Mesenchymal stem cell (in vitro differentiated cells and primary cell): ENCODE data around the gene ZNF385C.

Experiments
- DNase-seq: peaks from one replicate; pipeline ENCODE4 v3.0.0-alpha.2; 2013
- H2AFZ ChIP-seq: one replicate; pipeline ENCODE4 v1.6.1; 2013; ENCODE audit warnings: low read depth, mild to moderate bottlenecking, control low read depth, inconsistent platforms, low read length, moderate library complexity
- H2AK5ac ChIP-seq: 2 replicates; pipeline ENCODE4 v1.6.1; 2013; ENCODE audit warnings: low read length, moderate library complexity, mild to moderate bottlenecking, inconsistent platforms; ENCODE audit not compliant: severe bottlenecking
- H2BK120ac ChIP-seq: one replicate; pipeline ENCODE4 v1.6.1; 2013; ENCODE audit warnings: low read depth, mild to moderate bottlenecking, inconsistent platforms, low read length, moderate library complexity
- H2BK12ac ChIP-seq, 2 experiments: one replicate each; pipeline ENCODE4 v1.6.1; 2013; ENCODE audit warnings: inconsistent platforms in 2 of 2, low read length in 2 of 2, mild to moderate bottlenecking in 2 of 2, moderate library complexity in 2 of 2, control low read depth in 1 of 2
- H2BK15ac ChIP-seq: one replicate; pipeline ENCODE4 v1.6.1; 2013; ENCODE audit warnings: mild to moderate bottlenecking, low read depth, inconsistent platforms; ENCODE audit not compliant: poor library complexity, severe bottlenecking
- H2BK5ac ChIP-seq: 2 replicates; pipeline ENCODE4 v1.6.1; 2013; ENCODE audit warnings: low read depth, mild to moderate bottlenecking, low read length, control low read depth, inconsistent platforms; ENCODE audit not compliant: poor library complexity, severe bottlenecking
- H3K14ac ChIP-seq, 2 experiments: one replicate each; pipeline ENCODE4 v1.6.1; 2013; ENCODE audit warnings: inconsistent platforms in 2 of 2, low read length in 2 of 2, control low read depth in 1 of 2, mild to moderate bottlenecking in 1 of 2, moderate library complexity in 1 of 2
- H3K18ac ChIP-seq, 2 experiments: one replicate each; pipeline ENCODE4 v1.6.1; 2013; ENCODE audit warnings: inconsistent platforms in 2 of 2, low read length in 2 of 2, control low read depth in 1 of 2, low read depth in 1 of 2, mild to moderate bottlenecking in 1 of 2
- H3K23ac ChIP-seq, 2 experiments: one replicate each; pipeline ENCODE4 v1.6.1; 2013; ENCODE audit warnings: inconsistent platforms in 2 of 2, low read length in 2 of 2, mild to moderate bottlenecking in 2 of 2, moderate library complexity in 2 of 2, control low read depth in 1 of 2
- H3K27ac ChIP-seq: 2 replicates; pipeline ENCODE4 v1.5.1; 2013; ENCODE audit warnings: mild to moderate bottlenecking, moderate library complexity, low read length, control low read depth, inconsistent platforms; ENCODE audit not compliant: poor library complexity, severe bottlenecking
- H3K27me3 ChIP-seq, 2 experiments: 2 replicates each; pipeline versions ENCODE4 v1.6.1 to v1.7.0; 2013; ENCODE audit warnings: low read length in 2 of 2, mild to moderate bottlenecking in 2 of 2, moderate library complexity in 2 of 2, control low read depth in 1 of 2, inconsistent platforms in 1 of 2; ENCODE audit not compliant: control insufficient read depth in 1 of 2, insufficient read depth in 1 of 2
- H3K36me3 ChIP-seq, 2 experiments: 2 replicates each; pipeline versions ENCODE4 v1.6.1 to v1.7.0; 2013; ENCODE audit warnings: low read length in 2 of 2, control low read depth in 1 of 2, inconsistent platforms in 1 of 2, low read depth in 1 of 2, mild to moderate bottlenecking in 1 of 2; ENCODE audit not compliant: insufficient read depth in 2 of 2, control insufficient read depth in 1 of 2
- H3K4ac ChIP-seq, 2 experiments: one replicate each; pipeline ENCODE4 v1.6.1; 2013; ENCODE audit warnings: inconsistent platforms in 2 of 2, low read length in 2 of 2, mild to moderate bottlenecking in 2 of 2, moderate library complexity in 2 of 2, control low read depth in 1 of 2, low read depth in 1 of 2
- H3K4me1 ChIP-seq: 2 replicates; pipeline ENCODE4 v1.6.1; 2013; ENCODE audit warnings: low read depth, low read length, control low read depth; ENCODE audit not compliant: control insufficient read depth, insufficient read depth
- H3K4me2 ChIP-seq: 2 replicates; pipeline ENCODE4 v1.6.1; 2013; ENCODE audit warnings: low read length, mild to moderate bottlenecking, inconsistent platforms; ENCODE audit not compliant: poor library complexity, severe bottlenecking
- H3K4me3 ChIP-seq, 2 experiments: 2 replicates each; pipeline versions ENCODE4 v1.5.1 to v1.7.0; 2013; ENCODE audit warnings: low read length in 2 of 2, mild to moderate bottlenecking in 2 of 2, control low read depth in 1 of 2, low read depth in 1 of 2; ENCODE audit not compliant: insufficient read depth in 1 of 2
- H3K79me1 ChIP-seq: replicated peaks from 2 replicates; pipeline ENCODE4 v1.6.1; 2013; ENCODE audit warnings: mild to moderate bottlenecking, control low read depth, low read length, inconsistent platforms; ENCODE audit not compliant: poor library complexity, severe bottlenecking
- H3K9ac ChIP-seq: 2 replicates; pipeline ENCODE4 v1.7.0; 2013; ENCODE audit warnings: mild to moderate bottlenecking, low read length, moderate library complexity
- H3K9me3 ChIP-seq: 2 replicates; pipeline ENCODE4 v1.7.0; 2013; ENCODE audit warnings: mild to moderate bottlenecking, low read length; ENCODE audit not compliant: control insufficient read depth
- H4K8ac ChIP-seq: one replicate; pipeline ENCODE4 v1.6.1; 2013; ENCODE audit warnings: inconsistent platforms, mild to moderate bottlenecking, low read length, moderate library complexity
- H4K91ac ChIP-seq: one replicate; pipeline ENCODE4 v1.6.1; 2013; ENCODE audit warnings: mild to moderate bottlenecking, low read length, inconsistent platforms
- WGBS: methylation state at CpG from one replicate; pipeline ENCODE4 v1.1.7; 2013; ENCODE audit warnings: mixed read lengths; 5-methylcytosine and 5-hydroxymethylcytosine counted together

ZNF385C gene

GRCh38 chr17:42124256-42124655 is 26.0 kb upstream of the ZNF385C start:
- 83% methylated on average over 2 of the region's 3 CpGs for WGBS

DNA sequence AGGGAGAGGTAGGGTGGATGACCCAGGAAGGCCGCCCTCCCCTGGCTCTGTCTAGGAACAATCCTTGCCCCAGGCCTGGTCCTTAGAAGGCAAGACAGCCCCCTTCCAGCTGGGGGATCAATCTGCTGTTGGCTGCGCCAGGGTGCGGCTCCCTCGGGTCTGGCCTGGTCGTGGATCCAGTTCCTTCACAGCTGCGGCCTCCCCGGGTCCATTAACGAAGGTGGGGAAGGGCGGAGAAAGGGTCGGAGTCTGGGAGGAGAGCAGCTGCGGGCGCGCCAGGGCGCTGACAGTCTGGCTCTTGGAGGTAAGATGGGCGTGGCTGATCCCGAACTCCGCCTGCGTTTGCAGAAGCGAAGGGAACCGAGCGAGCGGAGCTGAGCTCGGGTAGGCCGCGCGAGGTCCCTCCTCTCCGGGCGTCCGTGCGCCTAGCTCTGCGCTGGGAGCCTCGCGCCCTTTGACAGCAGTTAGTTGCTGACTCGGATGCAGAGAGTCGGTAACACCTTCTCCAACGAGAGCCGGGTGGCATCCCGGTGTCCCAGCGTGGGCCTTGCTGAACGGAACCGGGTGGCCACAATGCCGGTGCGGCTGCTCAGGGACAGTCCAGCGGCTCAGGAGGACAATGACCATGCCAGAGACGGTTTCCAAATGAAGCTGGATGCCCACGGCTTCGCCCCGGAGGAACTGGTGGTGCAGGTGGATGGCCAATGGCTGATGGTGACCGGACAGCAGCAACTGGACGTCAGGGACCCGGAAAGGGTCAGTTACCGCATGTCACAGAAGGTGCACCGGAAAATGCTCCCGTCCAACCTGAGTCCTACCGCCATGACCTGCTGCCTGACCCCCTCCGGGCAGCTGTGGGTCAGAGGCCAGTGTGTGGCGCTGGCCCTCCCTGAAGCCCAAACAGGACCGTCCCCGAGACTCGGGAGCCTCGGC is 24.4 kb upstream of the ZNF385C start, which contains the start of gene HSPB9:
Gene HSPB9, plus strand, starts transcription at position 434 of the 933 bp plus-strand sequence. Its CDS starts 47 bp downstream, at position 481.
- H3K27ac ChIP-seq: no peak within 1 kb of the TSS
- H3K14ac ChIP-seq: no peak within 1 kb of the TSS
- no peak within 1 kb of the TSS for H2AK5ac ChIP-seq
- 66% methylated on average over 61 of the region's 61 CpGs for WGBS
- H2BK15ac ChIP-seq: peak within 1 kb of the TSS; percentile 21
- no peak within 1 kb of the TSS for H3K4ac ChIP-seq
- no peak within 1 kb of the TSS for H2BK120ac ChIP-seq
- peaks cover 11% of the 10 kb centered on the region for H3K79me1 ChIP-seq
- H3K23ac ChIP-seq: no peak within 1 kb of the TSS
- no peak within 1 kb of the TSS for H3K9ac ChIP-seq
- H3K36me3 ChIP-seq: peaks cover 49 to 62% of the 10 kb centered on the region in 2 experiments
- DNase-seq: no peak
- H2BK12ac ChIP-seq: no peak within 1 kb of the TSS
- H2AFZ ChIP-seq: no peak within 1 kb of the TSS
- no peaks in the 10 kb centered on the region for H3K9me3 ChIP-seq
- H4K91ac ChIP-seq: peak within 1 kb of the TSS; percentile 5
- H3K27me3 ChIP-seq: no peaks in the 10 kb centered on the region
- peaks cover 7% of the 10 kb centered on the region for H3K4me1 ChIP-seq
- H2BK5ac ChIP-seq: no peak within 1 kb of the TSS
- no peak within 1 kb of the TSS for H4K8ac ChIP-seq
- no peak within 1 kb of the TSS for H3K18ac ChIP-seq
- H3K4me2 ChIP-seq: no peak within 1 kb of the TSS
- no peak within 1 kb of the TSS for H3K4me3 ChIP-seq

More at GRCh38 chr17:42124256-42124655, 26.0 kb upstream of the ZNF385C start:
- no peak overlapping the region for H2AK5ac ChIP-seq
- no peak overlapping the region for H3K4me2 ChIP-seq
- H3K27me3 ChIP-seq: no peaks in the 10 kb centered on the region
- no peak overlapping the region for H2BK15ac ChIP-seq
- DNase-seq: no peak
- H4K8ac ChIP-seq: no peak overlapping the region
- H3K4ac ChIP-seq: no peak overlapping the region
- H3K27ac ChIP-seq: no peak overlapping the region
- H3K9me3 ChIP-seq: no peaks in the 10 kb centered on the region
- no peak overlapping the region for H3K18ac ChIP-seq
- no peak overlapping the region for H3K14ac ChIP-seq
- no peak overlapping the region for H3K4me3 ChIP-seq
- no peak overlapping the region for H2AFZ ChIP-seq
- peaks cover 49 to 65% of the 10 kb centered on the region in 2 experiments for H3K36me3 ChIP-seq
- H4K91ac ChIP-seq: no peak overlapping the region
- no peak overlapping the region for H3K23ac ChIP-seq
- no peak overlapping the region for H3K9ac ChIP-seq
- H2BK12ac ChIP-seq: no peak overlapping the region
- peaks cover 7% of the 10 kb centered on the region for H3K4me1 ChIP-seq
- no peak overlapping the region for H2BK120ac ChIP-seq
- no peak overlapping the region for H2BK5ac ChIP-seq
- peaks cover 24% of the 10 kb centered on the region for H3K79me1 ChIP-seq

GRCh38 chr17:42120770-42121769 is 22.8 kb upstream of the ZNF385C start, which contains the start of gene KAT2A:
KAT2A (minus strand) TSS chr17:42121367; CDS start chr17:42121304, 63 bp downstream.
- H3K4ac ChIP-seq: peak within 1 kb of the TSS in 1 of 2 experiments; percentile 22
- peak within 1 kb of the TSS; percentile 33 for H2AFZ ChIP-seq
- H3K9me3 ChIP-seq: no peaks in the 10 kb centered on the region
- WGBS: 23% methylated on average over 19 of the region's 57 CpGs
- H2AK5ac ChIP-seq: no peak within 1 kb of the TSS
- H3K79me1 ChIP-seq: peaks cover 11% of the 10 kb centered on the region
- DNase-seq: peak; percentile 83
- H4K91ac ChIP-seq: no peak within 1 kb of the TSS
- H3K36me3 ChIP-seq: peaks cover 44 to 64% of the 10 kb centered on the region in 2 experiments
- no peak within 1 kb of the TSS for H2BK5ac ChIP-seq
- H3K4me3 ChIP-seq: peak within 1 kb of the TSS; percentile 71 to 75
- no peak within 1 kb of the TSS for H3K27ac ChIP-seq
- H2BK12ac ChIP-seq: no peak within 1 kb of the TSS
- H4K8ac ChIP-seq: peak within 1 kb of the TSS; percentile 66
- H3K27me3 ChIP-seq: no peaks in the 10 kb centered on the region
- H3K4me2 ChIP-seq: peak within 1 kb of the TSS; percentile 62
- H3K9ac ChIP-seq: peak within 1 kb of the TSS; percentile 59
- H3K18ac ChIP-seq: peak within 1 kb of the TSS; percentile 35 to 79
- H3K23ac ChIP-seq: peak within 1 kb of the TSS in 1 of 2 experiments; percentile 15
- peaks cover 8% of the 10 kb centered on the region for H3K4me1 ChIP-seq
- peak within 1 kb of the TSS; percentile 13 for H2BK120ac ChIP-seq
- no peak within 1 kb of the TSS for H3K14ac ChIP-seq
- peak within 1 kb of the TSS; percentile 8 for H2BK15ac ChIP-seq
